Posterior cingulate gyrus (tissue), 11 donors: ENCODE measurements around the gene CNTN1.

Experiments
- DNase-seq, 10 donors: peaks; one replicate each; pipeline versions ENCODE4 v3.0.0 to v3.0.0-alpha.2; 2020 to 2021; ENCODE audit warnings: mixed read lengths in 3 of 10
- intact Hi-C: fragments of 100-400 bp; cut with DNase I; formaldehyde crosslinking; loops from one replicate; pipeline ENCODE4 v1.15.1; 2023

CNTN1 gene

DNA sequence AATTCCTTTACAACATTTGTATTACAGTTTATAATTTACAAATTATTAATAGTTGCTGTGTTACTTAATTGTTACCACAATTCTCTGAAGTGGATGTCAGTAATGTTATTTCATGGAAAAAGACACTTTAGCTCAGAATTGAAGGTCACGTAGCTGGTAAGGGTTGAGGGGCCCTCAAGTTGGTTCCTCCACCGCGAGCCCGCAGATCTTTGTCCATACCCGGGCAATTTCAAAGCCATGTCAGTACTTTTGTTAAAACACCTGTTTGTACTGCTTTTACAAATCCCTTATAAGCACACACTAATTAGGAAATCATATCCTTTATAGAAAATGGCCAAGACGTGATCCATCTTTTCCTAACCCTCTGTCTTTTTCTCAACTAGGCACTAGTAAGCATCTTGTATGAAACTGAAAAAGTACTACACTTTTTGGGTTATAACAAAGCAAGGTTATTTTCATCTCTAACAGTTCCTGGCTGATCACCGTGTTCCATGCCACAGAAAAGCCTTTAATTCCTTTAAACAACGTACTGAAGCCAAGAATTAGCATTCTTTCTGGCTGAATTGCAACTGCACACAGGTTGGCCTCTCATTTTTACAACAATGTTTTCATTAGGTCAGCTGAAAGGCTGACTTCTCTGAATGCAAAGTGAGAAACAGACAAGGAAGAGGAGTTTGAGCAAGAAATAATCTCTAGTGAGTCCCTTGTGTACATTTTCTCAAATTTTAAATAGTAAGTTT lies 76.1 kb downstream of the CNTN1 start:
- DNase-seq = peak in 2 of 10 donors; percentile 55 to 79
- intact Hi-C loops = no loop called here

DNA sequence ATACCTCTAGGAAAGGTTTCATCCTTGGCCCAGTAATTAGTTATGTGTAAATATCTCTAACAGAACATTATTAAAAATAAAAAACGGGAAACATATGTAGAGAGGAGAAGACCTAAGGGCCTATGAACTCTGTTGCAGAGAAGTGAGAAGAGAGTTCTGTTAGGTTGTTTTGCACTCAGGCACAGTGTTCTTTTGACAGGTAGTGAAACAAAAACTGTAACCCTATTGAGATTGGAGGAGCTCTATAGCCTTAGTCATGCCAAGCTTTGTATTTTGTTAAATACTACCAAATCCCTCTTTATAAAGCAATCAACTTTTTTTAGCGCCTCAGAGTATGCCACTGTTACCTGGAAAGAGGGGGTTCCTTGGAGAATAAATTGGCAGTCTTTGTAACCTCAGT lies 77.6 kb downstream of the CNTN1 start:
- no peak for DNase-seq
- intact Hi-C loops = no loop called here

DNA sequence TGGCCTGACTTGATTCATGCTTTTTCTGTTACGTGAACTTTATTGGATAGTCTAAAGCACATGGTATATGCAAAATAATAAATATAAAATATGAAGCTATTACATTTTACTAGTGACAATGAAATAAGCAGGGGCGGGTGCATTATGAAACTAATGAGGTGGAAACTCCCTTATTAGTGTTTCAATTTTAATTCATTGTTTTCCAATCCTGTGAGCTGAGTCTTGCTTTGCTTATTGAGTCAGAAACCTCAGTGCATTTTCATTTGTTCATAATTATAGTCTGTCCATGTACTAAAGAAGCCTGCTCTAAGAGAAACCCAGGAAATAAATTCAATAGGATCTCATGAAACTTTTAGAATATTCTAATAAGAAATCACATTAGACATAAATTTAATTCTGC lies 78.5 kb downstream of the CNTN1 start:
- intact Hi-C loops = no loop called here
- no peak for DNase-seq

DNA sequence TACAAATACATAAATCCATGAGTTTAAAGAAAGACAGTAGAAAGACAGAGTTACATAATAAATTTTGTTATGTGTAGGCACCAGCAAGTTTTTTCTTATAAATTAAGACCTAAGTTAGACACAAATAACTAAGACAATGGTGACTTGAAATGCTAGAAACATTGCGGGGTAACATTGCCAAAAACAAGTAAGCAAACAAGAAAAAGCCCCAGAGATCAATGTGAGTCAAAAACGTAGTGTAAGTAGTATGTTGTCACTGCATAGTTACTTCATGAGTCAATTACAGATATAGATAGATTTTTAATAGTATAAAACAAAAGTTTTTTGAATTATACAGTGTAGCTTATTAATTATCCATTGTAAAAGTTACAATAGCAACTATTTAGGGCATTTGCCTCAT lies 83.4 kb downstream of the CNTN1 start:
- intact Hi-C loops = no loop called here
- no peak for DNase-seq

DNA sequence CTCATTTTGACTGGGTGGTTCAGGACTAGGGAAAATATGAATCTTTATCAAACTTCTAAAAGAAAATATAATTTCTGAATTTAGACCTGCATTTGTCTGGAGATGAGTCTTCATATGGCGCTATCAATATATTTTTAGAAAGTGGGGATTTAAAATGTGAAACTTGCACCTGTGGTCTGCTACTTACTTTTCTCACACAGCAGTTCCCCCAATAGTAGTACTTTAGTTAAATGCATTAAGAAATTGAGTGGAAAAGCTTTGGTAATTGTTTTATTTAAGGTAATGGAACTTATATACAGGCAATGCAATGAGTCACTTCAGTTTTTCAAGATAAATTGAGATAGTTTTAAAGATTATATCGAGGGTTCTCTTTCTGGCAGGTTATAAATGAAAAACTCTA lies 91.9 kb downstream of the CNTN1 start:
- no peak for DNase-seq
- intact Hi-C loops = no loop called here

DNA sequence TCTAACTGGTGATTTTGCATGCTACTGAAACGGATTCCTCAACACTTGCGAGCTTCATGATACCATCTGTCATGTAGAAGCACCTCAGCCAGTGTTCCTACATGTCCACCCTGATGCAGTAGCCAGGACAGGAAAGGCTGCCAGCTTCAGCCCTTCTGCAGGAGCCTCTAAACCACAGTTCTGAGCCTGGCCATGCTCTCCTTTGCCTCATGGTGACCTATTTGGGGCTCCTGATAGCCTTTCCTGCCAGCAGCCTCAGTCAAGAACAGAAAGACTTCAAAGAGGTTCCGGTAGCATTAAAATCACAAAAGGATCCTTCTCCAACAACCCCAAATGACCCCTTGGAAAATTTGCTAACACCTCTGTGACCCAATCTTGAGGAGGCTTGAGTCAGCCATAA lies 96.0 kb downstream of the CNTN1 start:
- intact Hi-C loops = no loop called here
- peak in 2 of 10 donors; percentile 55 to 64 for DNase-seq

DNA sequence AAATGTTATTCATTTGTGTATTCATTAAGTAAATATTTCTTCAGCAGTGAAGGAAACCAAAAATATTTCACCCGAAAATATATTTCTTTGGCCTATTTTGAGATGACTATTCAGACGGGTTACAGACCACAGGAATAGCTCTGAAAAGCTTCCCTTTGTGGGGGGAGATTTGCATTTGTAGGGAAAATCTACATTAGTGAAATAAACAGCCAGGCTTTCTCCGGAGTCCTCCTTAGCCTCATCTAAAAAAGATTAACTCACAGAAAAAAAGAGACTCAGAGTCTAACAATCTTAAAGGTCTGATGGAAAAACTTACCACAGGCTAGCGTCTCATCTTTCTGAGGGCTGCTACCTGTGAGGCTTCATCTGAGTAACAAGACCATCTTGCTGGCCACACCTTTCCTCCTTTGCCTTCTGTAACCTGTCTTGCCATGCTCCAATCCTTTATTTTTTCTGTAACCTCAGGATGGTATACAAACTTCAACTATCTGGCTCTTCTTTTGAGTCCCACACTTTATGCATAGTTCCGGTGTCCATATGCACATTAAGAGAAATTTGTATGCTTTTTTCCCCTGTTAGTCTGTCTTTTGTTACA lies 100.7 kb downstream of the CNTN1 start:
- intact Hi-C loops = no loop called here
- no peak for DNase-seq

DNA sequence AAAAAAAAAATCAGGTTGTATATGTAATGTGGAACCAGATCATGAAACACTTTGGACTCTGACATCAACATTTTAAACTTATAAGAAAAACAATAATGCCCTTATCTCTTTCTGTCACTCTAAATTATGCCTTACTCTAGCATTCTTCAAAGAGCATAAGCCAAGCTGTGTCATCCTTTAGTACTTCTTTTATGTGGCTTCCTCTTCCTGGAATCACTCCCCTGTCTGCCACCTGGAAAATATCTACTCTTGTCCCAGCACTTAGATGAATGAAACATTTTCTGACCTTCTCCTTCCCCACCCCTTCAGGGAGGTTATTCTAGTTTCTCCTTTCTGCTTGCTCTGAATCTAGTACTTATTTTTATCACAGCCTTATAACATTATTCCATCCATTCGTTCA lies 101.2 kb downstream of the CNTN1 start:
- DNase-seq = no peak
- intact Hi-C loops = no loop called here

DNA sequence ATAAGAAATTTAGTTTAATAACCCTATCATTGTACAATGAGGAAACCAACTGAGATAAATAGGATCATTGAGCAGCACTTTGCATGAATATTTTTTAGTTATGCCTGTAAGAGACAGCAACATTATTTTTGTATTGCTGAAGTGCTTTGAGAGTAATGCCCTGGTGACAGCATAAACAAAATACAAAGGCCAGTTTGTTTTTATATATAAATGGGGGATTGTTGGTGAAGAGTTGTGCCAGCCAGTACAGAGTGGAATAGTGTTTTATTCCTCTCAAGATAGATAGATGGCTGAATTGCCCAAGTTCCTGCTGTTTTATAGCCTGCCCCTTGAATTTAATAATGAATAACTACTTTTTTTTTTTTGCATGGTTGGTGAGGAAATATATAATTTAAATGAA lies 101.8 kb downstream of the CNTN1 start:
- DNase-seq = no peak
- intact Hi-C loops = no loop called here

DNA sequence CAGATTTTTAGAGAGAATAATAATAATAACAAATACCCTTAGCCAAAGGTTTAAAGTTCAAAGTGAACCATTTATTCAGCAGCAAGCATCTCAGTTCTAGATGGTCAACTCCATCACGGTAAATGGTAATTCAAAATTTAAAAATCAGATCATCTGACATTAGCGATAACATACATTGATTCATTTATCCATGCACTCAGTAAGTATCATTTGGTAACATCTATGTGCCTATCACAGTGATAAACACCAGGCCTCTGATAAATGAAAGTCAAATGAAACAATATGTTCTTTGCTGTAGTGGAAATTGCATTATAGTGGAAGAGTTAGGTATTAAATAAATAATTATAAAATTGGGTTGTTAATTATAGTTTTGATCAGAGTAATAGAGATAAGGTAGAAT lies 108.8 kb downstream of the CNTN1 start:
- intact Hi-C loops = no loop called here
- DNase-seq = no peak

DNA sequence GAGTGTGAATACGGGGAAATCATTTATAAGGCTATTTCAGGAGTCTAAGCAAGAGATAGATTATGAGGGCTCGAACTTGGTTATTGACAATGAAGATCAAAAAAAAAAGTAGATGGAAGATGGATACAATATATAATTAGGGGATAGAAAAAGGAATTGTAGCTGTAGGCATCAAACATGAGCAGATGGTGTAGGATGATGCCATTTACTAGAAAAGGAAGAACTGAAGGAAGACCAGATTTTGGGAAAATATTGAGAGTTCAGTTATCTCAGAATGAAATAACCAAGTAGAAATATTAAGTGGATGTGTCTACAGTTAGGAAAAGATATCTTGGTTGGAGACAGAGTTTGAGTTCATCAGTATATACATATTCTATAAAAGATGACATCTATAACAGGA lies 109.6 kb downstream of the CNTN1 start:
- DNase-seq = no peak
- intact Hi-C loops = no loop called here

DNA sequence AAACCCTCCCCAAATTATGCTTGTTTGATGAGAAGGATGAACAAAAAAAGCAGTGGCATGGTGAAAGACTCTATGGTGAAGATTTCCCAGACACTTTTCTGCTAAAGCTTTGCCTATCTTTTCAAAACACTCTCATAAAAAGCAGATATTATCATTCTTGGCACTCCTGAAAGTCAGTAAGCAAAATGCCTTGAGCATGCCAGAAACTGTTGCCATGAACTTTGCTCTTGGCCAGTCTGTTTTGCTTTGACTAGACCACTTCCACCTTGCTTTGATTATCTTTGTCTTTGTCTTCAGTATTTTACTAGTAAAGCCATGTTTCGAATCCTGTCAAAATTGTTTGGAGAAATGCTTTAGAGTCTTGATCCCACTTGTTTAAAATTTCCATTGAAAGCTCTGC lies 110.4 kb downstream of the CNTN1 start:
- intact Hi-C loops = no loop called here
- DNase-seq = no peak

DNA sequence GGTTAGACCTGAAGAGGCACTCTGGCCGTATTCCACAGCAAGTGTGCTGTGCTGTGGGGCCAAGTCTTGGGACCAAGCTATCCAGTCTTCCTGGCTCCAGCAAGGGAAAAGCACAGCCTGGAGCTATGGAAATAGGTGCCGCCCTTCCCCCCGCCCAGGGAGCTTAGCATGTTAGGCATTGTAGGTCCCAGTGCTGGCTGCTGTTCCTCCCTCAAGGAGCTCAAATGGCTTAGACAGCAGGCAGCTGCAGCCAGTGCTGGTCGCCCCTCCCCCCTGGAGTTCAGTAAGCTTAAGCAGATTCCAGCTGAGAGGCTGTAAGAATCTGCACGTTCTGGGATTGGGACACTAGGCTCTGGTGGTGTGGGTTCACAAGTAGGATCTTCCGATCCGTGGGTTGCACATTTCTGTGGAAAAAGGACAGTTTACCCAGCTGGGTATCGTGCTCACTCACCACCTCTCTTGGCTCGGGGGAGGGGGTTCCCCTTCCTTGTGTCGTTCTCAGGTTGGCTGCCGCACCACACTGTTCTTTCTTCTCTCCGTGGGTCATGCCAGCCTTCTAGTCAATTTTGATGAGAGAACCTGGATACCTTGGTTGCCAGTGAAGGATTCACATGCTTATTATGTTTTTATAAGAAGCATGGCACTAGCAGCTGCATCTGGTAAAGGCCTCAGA lies 127.3 kb downstream of the CNTN1 start:
- peak in 8 of 10 donors; percentile 27 to 92 (median 50) for DNase-seq
- intact Hi-C loops = no loop called here

DNA sequence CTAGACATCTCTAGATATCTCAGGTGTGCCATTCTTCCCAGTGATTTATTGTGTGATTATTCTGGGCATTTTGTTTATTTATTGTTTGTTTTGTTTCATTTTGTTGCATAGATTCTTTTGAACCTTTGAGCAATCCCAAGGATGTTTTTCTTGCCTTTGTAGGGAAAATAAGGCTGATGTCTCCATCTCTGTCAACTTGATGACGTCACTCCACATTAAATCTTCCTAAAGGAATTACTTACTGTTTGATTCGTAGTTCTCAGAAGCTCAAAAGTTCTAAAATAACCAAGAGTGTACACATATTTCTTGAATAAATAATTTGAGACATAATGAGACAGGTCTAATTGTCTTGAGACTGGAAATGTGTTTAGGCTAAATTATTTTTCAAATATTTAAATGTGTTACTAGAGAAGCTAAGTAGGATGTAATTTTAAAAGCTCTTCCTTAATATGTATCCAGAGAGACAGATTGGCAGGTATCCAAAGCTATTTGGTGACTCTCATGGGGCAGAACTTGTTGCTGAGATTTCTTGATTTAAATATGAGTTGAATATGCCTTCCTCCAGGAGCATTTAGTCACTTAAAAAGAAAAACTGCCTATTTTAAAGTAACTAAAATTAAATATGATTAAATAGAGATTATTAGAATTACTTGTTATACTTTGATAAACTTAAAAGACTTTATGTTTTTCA lies 128.7 kb downstream of the CNTN1 start:
- intact Hi-C loops = no loop called here

DNA sequence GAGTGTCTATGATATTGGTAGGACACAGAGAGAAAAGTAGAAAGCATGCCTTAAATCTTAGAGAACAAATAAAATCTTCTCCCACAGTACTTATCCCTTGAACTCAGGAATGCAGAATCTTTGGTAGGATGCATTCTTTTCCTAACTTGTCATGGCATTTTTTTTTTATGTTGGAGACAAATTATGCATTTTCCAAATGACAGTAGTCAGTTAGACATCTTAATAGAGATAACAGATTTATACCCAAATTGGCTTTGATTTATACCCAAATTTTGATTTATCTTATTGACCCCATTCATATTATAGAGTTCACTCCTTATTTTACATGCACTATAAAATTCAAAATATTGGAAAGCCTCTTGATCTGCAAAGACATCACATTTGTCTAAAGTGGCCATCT lies 132.9 kb downstream of the CNTN1 start:
- DNase-seq = no peak
- intact Hi-C loops = no loop called here

More for the DNA sequence above, 128.7 kb downstream of the CNTN1 start:
- no peak for DNase-seq

DNA sequence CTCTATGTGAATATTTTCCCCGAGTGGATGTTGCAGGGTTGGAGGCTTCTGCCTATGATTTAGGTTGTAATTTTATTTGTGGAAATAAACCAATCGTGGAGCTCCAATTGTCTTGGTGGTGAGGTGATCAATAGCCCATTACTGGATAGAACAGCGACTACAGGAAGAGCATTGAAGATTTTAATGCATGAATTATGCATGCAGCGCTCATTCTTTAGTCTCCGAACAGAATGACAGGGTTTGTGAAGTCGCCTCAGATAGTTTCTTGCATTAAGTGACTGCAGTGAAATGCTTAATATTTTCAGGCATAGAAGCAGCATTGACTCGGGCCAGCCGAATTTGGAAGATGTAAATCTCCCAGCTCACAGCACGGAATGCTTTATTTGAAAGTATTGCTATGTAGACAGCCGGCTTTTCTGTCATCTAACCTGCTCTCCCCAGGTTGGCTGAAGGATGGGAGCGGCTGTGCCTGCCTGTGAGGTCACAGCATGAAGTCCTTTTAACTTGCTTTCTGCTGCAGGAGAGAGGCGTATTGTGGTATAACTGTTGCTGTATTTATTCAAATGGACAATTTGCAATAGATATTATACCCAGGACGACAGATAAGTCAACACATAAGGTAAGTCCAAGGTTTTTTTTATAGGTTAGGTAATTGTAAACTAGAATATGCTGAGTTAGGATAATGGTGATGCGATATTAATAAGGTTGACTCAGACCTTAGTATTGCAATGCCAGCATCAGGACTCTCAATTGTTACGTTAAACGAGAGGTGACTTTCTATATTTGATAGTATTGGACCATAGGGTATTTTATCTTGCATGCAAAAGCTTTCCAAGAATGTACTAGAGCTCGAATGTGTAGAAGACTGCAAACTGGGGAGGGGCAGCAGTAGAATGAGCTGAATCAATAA lies 135.7 kb downstream of the CNTN1 start:
- DNase-seq = peak in 2 of 10 donors; percentile 79 to 84
- intact Hi-C loops = no loop called here

DNA sequence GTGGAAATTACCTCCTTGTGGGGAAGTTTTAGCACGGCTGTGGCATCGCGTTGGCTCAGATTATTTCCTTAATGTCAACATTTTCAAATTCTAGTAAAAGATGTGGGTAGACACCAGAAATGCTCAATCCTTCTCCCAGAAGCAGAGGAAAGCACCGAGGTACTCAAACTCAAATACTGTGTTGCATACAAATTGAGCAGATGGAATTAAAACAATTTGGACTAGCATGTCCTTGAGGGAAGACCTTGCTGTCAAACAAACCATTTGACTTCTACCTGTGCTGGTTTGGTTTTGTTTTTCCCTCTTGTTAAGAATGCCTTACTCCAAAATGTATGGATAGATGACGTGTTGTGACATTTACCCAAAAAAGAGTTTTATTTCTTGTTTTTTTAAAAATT lies 136.4 kb downstream of the CNTN1 start:
- intact Hi-C loops = no loop called here

DNA sequence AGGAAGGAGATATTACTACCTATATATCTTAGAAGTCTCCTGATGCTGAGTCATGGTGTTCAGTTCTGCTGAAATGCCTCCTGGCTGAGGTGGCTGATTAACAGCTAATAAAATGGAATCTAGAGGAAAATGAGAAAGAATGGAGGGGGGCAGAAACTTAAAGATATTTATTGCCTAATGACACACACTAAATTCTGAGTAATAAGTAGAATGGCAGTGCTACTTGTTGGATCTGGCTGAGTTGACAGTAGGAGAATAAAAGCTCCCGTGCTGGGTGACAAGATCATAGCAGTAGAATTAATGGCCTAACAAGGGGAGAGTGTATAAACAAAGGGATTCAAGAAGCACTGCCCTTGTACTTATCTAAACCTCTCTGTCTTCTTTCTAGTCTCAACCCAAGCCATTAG lies 137.5 kb downstream of the CNTN1 start:
- no peak for DNase-seq

More for the DNA sequence above, 136.4 kb downstream of the CNTN1 start:
- no peak for DNase-seq

DNA sequence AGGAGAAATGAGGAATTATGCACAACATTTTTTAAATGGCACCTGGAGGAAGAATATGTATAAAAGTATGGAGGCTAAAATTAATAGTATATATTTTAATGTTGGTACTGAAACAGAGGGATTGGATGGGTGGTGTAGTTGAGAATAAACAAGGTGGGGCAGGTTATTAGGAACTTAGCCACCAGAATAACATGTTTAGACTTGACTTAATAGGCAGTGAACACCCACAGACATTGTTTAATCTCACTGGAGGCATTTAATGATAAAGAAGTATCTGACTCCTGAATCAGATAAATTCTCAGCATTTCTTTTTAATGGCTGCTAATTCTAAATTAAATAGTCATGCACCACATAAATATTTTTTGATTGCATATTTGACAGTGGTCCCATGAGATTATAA lies 139.7 kb downstream of the CNTN1 start:
- intact Hi-C loops = no loop called here
- DNase-seq = no peak

More for the DNA sequence above, 137.5 kb downstream of the CNTN1 start:
- intact Hi-C loops = no loop called here

DNA sequence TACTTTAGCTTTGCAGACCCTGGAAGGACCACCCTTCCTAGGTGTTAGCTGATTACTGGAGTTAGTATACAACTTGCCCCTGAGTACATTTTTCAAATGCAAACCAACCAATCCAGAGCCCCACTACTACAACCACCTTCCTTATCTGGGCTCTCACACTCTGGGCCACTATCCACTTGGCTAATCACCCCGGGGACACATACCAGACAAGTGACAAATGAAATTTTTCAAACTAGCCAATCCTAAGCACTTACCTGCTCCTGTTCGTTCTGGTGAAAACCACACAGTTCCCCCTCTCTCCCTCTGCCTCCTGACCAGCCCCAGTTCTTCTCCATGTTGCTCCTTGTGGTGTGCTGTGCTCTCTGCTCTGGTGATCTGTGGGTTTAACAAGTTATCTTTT lies 140.4 kb downstream of the CNTN1 start:
- no peak for DNase-seq
- intact Hi-C loops = no loop called here
